Measurements from ENCODE around the gene NRN1.

The NRN1 gene

GRCh38 chr6:6006006-6006427 is 708 bp downstream of the NRN1 start:
- H3K4me3 ChIP-seq (ENCODE audit: low read depth, low read length): no peak overlapping the region
- TF ChIP-seq, protein P1, sequence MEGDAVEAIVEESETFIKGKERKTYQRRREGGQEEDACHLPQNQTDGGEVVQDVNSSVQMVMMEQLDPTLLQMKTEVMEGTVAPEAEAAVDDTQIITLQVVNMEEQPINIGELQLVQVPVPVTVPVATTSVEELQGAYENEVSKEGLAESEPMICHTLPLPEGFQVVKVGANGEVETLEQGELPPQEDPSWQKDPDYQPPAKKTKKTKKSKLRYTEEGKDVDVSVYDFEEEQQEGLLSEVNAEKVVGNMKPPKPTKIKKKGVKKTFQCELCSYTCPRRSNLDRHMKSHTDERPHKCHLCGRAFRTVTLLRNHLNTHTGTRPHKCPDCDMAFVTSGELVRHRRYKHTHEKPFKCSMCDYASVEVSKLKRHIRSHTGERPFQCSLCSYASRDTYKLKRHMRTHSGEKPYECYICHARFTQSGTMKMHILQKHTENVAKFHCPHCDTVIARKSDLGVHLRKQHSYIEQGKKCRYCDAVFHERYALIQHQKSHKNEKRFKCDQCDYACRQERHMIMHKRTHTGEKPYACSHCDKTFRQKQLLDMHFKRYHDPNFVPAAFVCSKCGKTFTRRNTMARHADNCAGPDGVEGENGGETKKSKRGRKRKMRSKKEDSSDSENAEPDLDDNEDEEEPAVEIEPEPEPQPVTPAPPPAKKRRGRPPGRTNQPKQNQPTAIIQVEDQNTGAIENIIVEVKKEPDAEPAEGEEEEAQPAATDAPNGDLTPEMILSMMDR (IDR thresholded peaks at IDR 0.05; ENCODE audit: control insufficient read depth, extremely low read depth, insufficient read depth): no peak
- DNase-seq (ENCODE audit: low read depth): no peak

- TF ChIP-seq, protein P1 (IDR thresholded peaks at IDR 0.05; ENCODE audit: control insufficient read depth, extremely low read depth, insufficient read depth): no peak
- no peak overlapping the region for H3K4me3 ChIP-seq (ENCODE audit: low read depth, low read length)
- DNase-seq (ENCODE audit: low read depth): no peak
Observed at GRCh38 chr6:6005051-6006005, 1.4 kb downstream of the NRN1 start.

DNA sequence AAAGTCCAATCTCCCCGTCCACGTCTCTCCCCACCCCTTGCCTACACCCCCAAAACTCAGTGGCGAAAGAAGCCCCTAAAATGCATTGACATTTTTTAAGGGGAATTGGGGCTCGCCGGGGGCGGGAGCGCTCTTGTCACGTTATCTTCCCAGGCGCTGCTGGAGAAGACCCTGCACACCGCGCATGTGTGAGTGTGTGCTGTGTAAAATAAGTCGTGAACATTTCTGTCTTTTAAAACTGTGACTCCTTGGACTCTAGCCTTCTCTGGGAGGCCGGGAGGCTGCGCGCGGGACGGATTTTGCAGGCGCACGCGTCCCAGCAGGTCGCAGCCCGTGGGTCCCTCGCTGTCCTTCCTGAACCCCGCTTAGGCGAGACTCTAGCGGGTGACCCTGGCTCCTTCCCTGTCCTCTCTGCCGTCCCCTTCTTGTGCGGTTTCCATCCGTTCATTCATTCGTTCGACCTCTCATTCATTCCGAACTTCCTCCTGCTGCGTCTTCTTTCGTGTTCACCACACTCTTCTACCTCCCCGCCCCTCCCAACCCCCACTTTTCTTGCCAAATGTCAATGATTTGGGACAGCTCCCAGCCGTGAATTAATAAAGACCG is 2.2 kb downstream of the NRN1 start:
- no peak for DNase-seq (ENCODE audit: low read depth)
- peak overlapping the region; percentile 66 for H3K4me3 ChIP-seq (ENCODE audit: low read depth, low read length)
- TF ChIP-seq, protein P1 (IDR thresholded peaks at IDR 0.05; ENCODE audit: control insufficient read depth, extremely low read depth, insufficient read depth): no peak

DNA sequence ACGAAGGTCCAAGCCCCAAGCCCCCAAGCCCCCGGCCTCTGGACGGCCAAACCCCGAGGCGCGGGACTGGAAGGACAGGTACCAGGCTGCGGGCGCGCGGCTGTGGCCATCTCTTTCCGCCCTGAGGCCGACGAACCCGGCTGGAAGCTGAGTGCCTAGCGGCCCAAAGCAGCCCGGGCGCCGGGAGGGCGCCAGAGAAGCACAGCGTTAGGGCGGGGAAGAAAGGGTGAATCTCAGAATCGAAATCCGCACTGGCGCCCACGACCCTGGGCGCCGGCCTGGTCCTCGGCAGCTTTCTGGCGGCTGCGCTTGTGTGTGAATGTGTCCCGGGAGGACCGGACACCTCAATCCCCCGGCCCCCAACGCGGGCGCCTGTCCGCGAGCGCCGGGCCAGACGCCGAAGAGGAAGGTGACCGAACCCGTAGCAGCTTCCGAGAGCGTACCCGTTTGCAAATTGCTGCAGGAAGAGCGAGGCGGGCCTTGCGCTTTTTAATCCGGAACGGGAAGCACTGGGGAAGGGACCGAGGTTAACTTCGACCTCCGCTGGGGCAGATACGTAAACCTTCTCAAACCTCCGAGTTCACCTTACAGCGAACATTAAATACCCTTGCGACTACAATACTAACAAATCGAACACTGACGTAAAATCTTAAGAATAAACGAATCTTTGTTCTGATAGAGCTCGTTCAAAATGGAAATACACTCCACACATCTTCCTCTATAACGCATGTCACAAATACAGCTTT is 2.9 kb downstream of the NRN1 start:
- TF ChIP-seq, protein P1 (IDR thresholded peaks at IDR 0.05; ENCODE audit: control insufficient read depth, extremely low read depth, insufficient read depth): no peak
- no peak for DNase-seq (ENCODE audit: low read depth)
- H3K4me3 ChIP-seq (ENCODE audit: low read depth, low read length): peak overlapping the region; percentile 66

DNA sequence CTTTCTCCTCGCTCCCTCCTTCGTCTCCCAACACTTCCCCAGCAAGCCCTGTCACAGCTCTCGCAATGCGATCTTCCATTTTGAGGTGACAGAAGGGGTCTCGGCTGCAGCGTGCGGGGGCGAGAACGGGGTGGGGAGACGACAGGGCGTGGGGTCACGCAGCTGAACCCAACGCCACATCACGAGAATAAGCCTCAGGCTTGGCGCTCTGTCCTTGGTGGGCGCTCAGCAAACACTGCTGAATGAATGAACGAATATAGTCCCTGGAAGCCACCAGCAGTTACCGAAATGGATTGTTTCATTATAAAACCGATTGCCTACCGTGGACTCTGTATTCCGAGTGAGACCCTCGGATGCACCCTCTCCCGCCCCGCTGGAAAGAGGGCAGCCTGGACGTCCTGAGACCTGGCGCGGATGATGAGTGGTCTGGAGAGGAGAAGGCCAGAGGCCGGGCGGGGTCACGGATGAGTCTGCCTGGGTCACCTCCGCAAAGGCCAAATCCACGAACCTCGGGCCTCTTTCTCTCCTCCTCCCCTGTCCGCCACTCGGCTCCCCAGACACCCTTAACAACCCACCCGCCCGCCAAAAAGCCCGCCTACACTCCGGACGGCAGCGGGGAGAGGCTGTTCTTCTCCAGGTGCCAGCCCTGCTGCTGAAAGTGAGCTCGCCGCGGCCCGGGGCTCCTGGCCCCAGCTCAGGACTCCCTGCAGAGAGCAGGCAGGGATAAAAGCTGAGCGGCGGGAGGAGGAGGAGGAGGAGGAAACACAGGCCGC is 3.7 kb downstream of the NRN1 start:
- H3K4me3 ChIP-seq (ENCODE audit: low read depth, low read length): peak overlapping the region; percentile 66
- TF ChIP-seq, protein P1 (IDR thresholded peaks at IDR 0.05; ENCODE audit: control insufficient read depth, extremely low read depth, insufficient read depth): no peak

More for the DNA sequence above, 3.7 kb downstream of the NRN1 start:
- DNase-seq (ENCODE audit: low read depth): no peak

All from LNCaP clone FGC (cell line).